ENCODE results near the gene TMEM255B. TPM values are rescaled to one million over a fixed set of nuclear protein-coding genes. Genes with fewer than 3 reads are reported as not detected.

The TMEM255B gene
- total RNA-seq, 1 experiment from 2014 or later: 7.7 TPM

- no peak overlapping the region for H3K4me3 ChIP-seq (replicated peaks in 1 of 2; ENCODE audit: low read depth in 1 of 2, low read length in 2 of 2)
- no peak overlapping the region for H3K27ac ChIP-seq (ENCODE audit: low read depth, low read length)
- POLR2A ChIA-PET: no interaction called here
- no peaks in the 10 kb centered on the region for H3K79me2 ChIP-seq (ENCODE audit: insufficient read depth, low read length)
- H3K4me2 ChIP-seq (ENCODE audit: low read length): peak overlapping the region; percentile 59
- H3K4me1 ChIP-seq (ENCODE audit: control insufficient read depth in 1 of 2, insufficient read depth in 2 of 2, low read length in 2 of 2): peaks cover 12 to 16% of the 10 kb centered on the region in 2 experiments
- H3K9me3 ChIP-seq (ENCODE audit: control insufficient read depth in 1 of 2, insufficient read depth in 1 of 2, low read depth in 1 of 2, low read length in 2 of 2): no peaks in the 10 kb centered on the region
- no peak overlapping the region for H3K9ac ChIP-seq (ENCODE audit: low read length)
- peak; percentile 74 for ATAC-seq
- H3K36me3 ChIP-seq (ENCODE audit: control insufficient read depth in 1 of 2, insufficient read depth in 2 of 2, low read length in 2 of 2): no peaks in the 10 kb centered on the region
- H4K20me1 ChIP-seq (ENCODE audit: insufficient read depth): no peaks in the 10 kb centered on the region
- no peaks in the 10 kb centered on the region for H3K27me3 ChIP-seq (ENCODE audit: insufficient read depth, low read length)
- BruUV-seq (replicated peaks): no TSS peak
- RAD21 ChIA-PET (ENCODE audit: low non-redundant PET in 1 of 2, low total read pairs in 2 of 2, uncharacterized antibody in 2 of 2, unreplicated experiment in 2 of 2): no interaction called here
- no peaks in the 10 kb centered on the region for H3K9me2 ChIP-seq (ENCODE audit: insufficient read depth)
- CTCF ChIA-PET: no interaction called here
- intact Hi-C loops (cut with micrococcal nuclease): no loop called here
- H2AFZ ChIP-seq (ENCODE audit: low read depth, low read length, poor library complexity, severe bottlenecking): no peak overlapping the region
- DNase-seq (ENCODE audit: low read depth, low spot score): peak; percentile 48
- TF ChIP-seq EGR1 (IDR thresholded peaks at IDR 0.05; ENCODE audit: low read depth) (no peak; the same call in 1 of the 2 replicates), CEBPB (IDR thresholded peaks at IDR 0.05; ENCODE audit: low read depth) (no peak), EZH2 (IDR thresholded peaks at IDR 0.05) (no peak), YY1 (IDR thresholded peaks at IDR 0.05; ENCODE audit: extremely low read depth, insufficient replicate concordance, low read depth, low read length) (peak; percentile 47), ATF3 (IDR thresholded peaks at IDR 0.05) (no peak), ZNF274 (IDR thresholded peaks at IDR 0.05; ENCODE audit: low read depth, low read length) (no peak), JUND (IDR thresholded peaks at IDR 0.05) (peak; percentile 61), POLR2A (IDR thresholded peaks at IDR 0.05; ENCODE audit: borderline replicate concordance, extremely low read depth, insufficient read depth, insufficient read length) (no peak), POLR2AphosphoS5 (IDR thresholded peaks at IDR 0.05; ENCODE audit: low read depth, low read length) (peak; percentile 17; the same call in 1 of the 2 replicates), ZFX (IDR thresholded peaks at IDR 0.05) (no peak), ZBTB33 (IDR thresholded peaks at IDR 0.05; ENCODE audit: extremely low read depth, insufficient replicate concordance, low read length) (no peak), CBX3 (IDR thresholded peaks at IDR 0.05; ENCODE audit: low read depth) (peak; percentile 39; the same call in 1 of the 2 replicates), SRF (IDR thresholded peaks at IDR 0.05; ENCODE audit: low read depth) (no peak), TCF7L2 (IDR thresholded peaks at IDR 0.05; ENCODE audit: borderline replicate concordance, extremely low read depth, insufficient read depth, insufficient read length) (no peak), EZH2phosphoT487 (IDR thresholded peaks at IDR 0.05; ENCODE audit: borderline replicate concordance) (no peak), FOSL1 (IDR thresholded peaks at IDR 0.05; ENCODE audit: low read depth) (peak; percentile 48), ELF1 (IDR thresholded peaks at IDR 0.05; ENCODE audit: borderline replicate concordance, low read depth) (no peak)
- TF ChIP-seq, protein P1, sequence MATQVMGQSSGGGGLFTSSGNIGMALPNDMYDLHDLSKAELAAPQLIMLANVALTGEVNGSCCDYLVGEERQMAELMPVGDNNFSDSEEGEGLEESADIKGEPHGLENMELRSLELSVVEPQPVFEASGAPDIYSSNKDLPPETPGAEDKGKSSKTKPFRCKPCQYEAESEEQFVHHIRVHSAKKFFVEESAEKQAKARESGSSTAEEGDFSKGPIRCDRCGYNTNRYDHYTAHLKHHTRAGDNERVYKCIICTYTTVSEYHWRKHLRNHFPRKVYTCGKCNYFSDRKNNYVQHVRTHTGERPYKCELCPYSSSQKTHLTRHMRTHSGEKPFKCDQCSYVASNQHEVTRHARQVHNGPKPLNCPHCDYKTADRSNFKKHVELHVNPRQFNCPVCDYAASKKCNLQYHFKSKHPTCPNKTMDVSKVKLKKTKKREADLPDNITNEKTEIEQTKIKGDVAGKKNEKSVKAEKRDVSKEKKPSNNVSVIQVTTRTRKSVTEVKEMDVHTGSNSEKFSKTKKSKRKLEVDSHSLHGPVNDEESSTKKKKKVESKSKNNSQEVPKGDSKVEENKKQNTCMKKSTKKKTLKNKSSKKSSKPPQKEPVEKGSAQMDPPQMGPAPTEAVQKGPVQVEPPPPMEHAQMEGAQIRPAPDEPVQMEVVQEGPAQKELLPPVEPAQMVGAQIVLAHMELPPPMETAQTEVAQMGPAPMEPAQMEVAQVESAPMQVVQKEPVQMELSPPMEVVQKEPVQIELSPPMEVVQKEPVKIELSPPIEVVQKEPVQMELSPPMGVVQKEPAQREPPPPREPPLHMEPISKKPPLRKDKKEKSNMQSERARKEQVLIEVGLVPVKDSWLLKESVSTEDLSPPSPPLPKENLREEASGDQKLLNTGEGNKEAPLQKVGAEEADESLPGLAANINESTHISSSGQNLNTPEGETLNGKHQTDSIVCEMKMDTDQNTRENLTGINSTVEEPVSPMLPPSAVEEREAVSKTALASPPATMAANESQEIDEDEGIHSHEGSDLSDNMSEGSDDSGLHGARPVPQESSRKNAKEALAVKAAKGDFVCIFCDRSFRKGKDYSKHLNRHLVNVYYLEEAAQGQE (IDR thresholded peaks at IDR 0.05; ENCODE audit: low read depth): no peak
- TF ChIP-seq, protein P2, sequence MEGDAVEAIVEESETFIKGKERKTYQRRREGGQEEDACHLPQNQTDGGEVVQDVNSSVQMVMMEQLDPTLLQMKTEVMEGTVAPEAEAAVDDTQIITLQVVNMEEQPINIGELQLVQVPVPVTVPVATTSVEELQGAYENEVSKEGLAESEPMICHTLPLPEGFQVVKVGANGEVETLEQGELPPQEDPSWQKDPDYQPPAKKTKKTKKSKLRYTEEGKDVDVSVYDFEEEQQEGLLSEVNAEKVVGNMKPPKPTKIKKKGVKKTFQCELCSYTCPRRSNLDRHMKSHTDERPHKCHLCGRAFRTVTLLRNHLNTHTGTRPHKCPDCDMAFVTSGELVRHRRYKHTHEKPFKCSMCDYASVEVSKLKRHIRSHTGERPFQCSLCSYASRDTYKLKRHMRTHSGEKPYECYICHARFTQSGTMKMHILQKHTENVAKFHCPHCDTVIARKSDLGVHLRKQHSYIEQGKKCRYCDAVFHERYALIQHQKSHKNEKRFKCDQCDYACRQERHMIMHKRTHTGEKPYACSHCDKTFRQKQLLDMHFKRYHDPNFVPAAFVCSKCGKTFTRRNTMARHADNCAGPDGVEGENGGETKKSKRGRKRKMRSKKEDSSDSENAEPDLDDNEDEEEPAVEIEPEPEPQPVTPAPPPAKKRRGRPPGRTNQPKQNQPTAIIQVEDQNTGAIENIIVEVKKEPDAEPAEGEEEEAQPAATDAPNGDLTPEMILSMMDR (IDR thresholded peaks at IDR 0.05 in 2 of 3, conservative IDR thresholded peaks at IDR 0.05 in 1 of 3; ENCODE audit: borderline replicate concordance in 1 of 3, insufficient read depth in 1 of 3, low read depth in 2 of 3, low read length in 2 of 3): no peak
Measured at GRCh38 chr13:113785051-113786010, 26.3 kb downstream of the TMEM255B start.
